ENCODE data around the gene KIF21B.

Gene KIF21B

GRCh38 chr1:201022820-201023516 is 546 bp downstream of the KIF21B start:
- in situ Hi-C loops (cut with HindIII; ENCODE audit: low sequenced_read_pairs), result no loop called here
- peak overlapping the region; percentile 46 for H3K4me3 ChIP-seq (ENCODE audit: low read depth, low read length)
- DNase-seq (ENCODE audit: low read depth), result no peak

GRCh38 chr1:201022493-201022819 is 1.1 kb downstream of the KIF21B start:
- no peak for DNase-seq (ENCODE audit: low read depth)
- TF ChIP-seq, protein P1, sequence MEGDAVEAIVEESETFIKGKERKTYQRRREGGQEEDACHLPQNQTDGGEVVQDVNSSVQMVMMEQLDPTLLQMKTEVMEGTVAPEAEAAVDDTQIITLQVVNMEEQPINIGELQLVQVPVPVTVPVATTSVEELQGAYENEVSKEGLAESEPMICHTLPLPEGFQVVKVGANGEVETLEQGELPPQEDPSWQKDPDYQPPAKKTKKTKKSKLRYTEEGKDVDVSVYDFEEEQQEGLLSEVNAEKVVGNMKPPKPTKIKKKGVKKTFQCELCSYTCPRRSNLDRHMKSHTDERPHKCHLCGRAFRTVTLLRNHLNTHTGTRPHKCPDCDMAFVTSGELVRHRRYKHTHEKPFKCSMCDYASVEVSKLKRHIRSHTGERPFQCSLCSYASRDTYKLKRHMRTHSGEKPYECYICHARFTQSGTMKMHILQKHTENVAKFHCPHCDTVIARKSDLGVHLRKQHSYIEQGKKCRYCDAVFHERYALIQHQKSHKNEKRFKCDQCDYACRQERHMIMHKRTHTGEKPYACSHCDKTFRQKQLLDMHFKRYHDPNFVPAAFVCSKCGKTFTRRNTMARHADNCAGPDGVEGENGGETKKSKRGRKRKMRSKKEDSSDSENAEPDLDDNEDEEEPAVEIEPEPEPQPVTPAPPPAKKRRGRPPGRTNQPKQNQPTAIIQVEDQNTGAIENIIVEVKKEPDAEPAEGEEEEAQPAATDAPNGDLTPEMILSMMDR (IDR thresholded peaks at IDR 0.05; ENCODE audit: low read depth, low read length, missing control alignments), result no peak
- in situ Hi-C loops (cut with HindIII; ENCODE audit: low sequenced_read_pairs), result no loop called here
- H3K4me3 ChIP-seq (ENCODE audit: low read depth, low read length), result peak overlapping the region; percentile 46

More at GRCh38 chr1:201022820-201023516, 546 bp downstream of the KIF21B start:
- TF ChIP-seq, protein P1 (IDR thresholded peaks at IDR 0.05; ENCODE audit: low read depth, low read length, missing control alignments), result no peak

- in situ Hi-C loops (cut with HindIII; ENCODE audit: low sequenced_read_pairs), result no loop called here
- TF ChIP-seq, protein P1 (IDR thresholded peaks at IDR 0.05; ENCODE audit: low read depth, low read length, missing control alignments), result no peak
- H3K4me3 ChIP-seq (ENCODE audit: low read depth, low read length), result no peak overlapping the region
- no peak for DNase-seq (ENCODE audit: low read depth)
Observed at GRCh38 chr1:201021630-201022492, 1.7 kb downstream of the KIF21B start.

DNA sequence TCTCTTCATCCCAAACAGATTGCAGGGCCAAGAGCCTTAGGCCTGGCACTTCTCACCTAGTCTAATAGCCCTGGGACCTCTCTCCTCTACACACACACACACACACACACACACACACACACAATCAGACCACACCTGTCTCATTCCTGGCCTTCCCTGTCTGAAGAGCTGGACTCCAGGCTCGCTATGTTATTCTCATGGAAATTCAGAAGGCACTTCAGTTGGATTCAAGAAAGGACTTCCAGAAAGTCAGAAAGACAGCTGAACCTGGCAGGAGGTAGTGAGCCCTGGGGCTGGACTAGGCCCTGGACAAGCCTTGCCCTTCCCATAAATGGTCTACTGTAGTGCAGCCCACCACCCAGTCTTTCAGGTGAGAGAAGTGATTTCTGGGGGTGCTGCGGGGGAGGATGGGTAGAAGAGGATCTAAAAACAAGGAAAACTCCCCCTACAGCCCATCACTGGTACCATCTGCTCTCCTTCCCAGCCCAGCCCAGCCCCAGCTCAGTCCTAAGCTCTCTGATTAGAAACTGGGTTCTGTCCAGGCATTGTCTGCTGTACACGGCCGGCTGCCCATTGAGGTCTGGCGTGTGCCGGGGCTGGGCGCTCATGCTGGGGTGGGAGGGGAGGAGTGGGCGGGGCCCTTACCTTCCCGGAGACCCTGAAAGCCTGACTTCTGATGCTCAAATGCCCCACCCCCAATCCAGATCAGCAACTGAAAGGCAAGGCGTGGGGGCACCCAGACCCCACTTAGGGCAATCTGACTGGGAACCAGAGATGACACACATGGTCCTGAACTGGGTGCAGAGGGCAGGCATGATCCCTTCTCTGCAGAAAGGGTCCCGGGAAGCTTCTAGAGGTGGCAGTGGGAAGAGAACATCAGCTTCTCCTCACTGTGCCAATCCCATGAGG is 2.5 kb downstream of the KIF21B start:
- no peak overlapping the region for H3K4me3 ChIP-seq (ENCODE audit: low read depth, low read length)
- in situ Hi-C loops (cut with HindIII; ENCODE audit: low sequenced_read_pairs), result no loop called here
- no peak for DNase-seq (ENCODE audit: low read depth)
- TF ChIP-seq, protein P1 (IDR thresholded peaks at IDR 0.05; ENCODE audit: low read depth, low read length, missing control alignments), result peak; percentile 42

- TF ChIP-seq, protein P1 (IDR thresholded peaks at IDR 0.05; ENCODE audit: low read depth, low read length, missing control alignments), result no peak
- no peak for DNase-seq (ENCODE audit: low read depth)
- in situ Hi-C loops (cut with HindIII; ENCODE audit: low sequenced_read_pairs), result no loop called here
- no peak overlapping the region for H3K4me3 ChIP-seq (ENCODE audit: low read depth, low read length)
Observed at GRCh38 chr1:201020040-201020591, 3.4 kb downstream of the KIF21B start.
